HCT116 (cell line): ENCODE data around the gene TGFBR1. TPM values are rescaled to one million over a fixed set of nuclear protein-coding genes. Genes with fewer than 3 reads are reported as not detected.

ENCODE experiments used
- ATAC-seq: fragments of 200-7000 bp; cut with Tn5 transposase; 2 replicates; pipeline ENCODE4 v1.9.1; 2020; ENCODE audit warnings: mild to moderate bottlenecking, moderate library complexity
- BruUV-seq: library from RNA; stranded (reverse); fragments of 400-500 nt; replicated peaks from 2 replicates; lab custom pipeline; 2021; lab: Mats Ljungman, UMichigan
- CTCF ChIA-PET: fragments of 300-600 bp; sonication (Branson Sonifier 250); formaldehyde crosslinking; loops from one replicate; lab custom pipeline; 2021; ENCODE audit warnings: antibody characterized with exemption; lab: Charles Lee
- POLR2A ChIA-PET: fragments of 300-600, 350-600 bp; sonication (Branson Sonifier 250); formaldehyde crosslinking; loops from one replicate; lab custom pipeline; 2021; ENCODE audit warnings: antibody characterized with exemption; lab: Charles Lee
- RAD21 ChIA-PET, 2 experiments: fragments of 300-600 bp; sonication (Branson Sonifier 250); formaldehyde crosslinking; loops; one replicate each; lab custom pipeline; 2023; ENCODE audit warnings: low total read pairs in 2 of 2; ENCODE audit not compliant: uncharacterized antibody in 2 of 2, unreplicated experiment in 2 of 2, low non-redundant PET in 1 of 2; lab: Charles Lee
- DNase-seq: peaks from one replicate; pipeline ENCODE4 v3.0.0-alpha.2; 2010; ENCODE audit warnings: low read depth, low spot score
- H2AFZ ChIP-seq: fragments of 200-600 bp; shearing (Covaris generic), sonication (generic); 2 replicates; pipeline ENCODE4 v1.6.1; 2017; ENCODE audit warnings: low read depth, mixed run types, mixed read lengths, antibody characterized with exemption, low read length; ENCODE audit not compliant: poor library complexity, severe bottlenecking
- H3K27ac ChIP-seq: 2 replicates; pipeline ENCODE4 v1.5.1; 2012; ENCODE audit warnings: low read depth, low read length
- H3K27me3 ChIP-seq: fragments of 200-600 bp; sonication (generic); 2 replicates; pipeline ENCODE4 v1.6.1; 2016; ENCODE audit warnings: mixed run types, low read length, mixed read lengths; ENCODE audit not compliant: insufficient read depth
- H3K36me3 ChIP-seq, 2 experiments: fragments of 200-500 bp in 1 of 2; fragments of 200-600 bp in 1 of 2; sonication (Bioruptor generic) in 1 of 2; sonication (generic) in 1 of 2; 2 replicates each; pipeline versions ENCODE4 v1.5.1 to v1.6.1; 2014 to 2016; ENCODE audit warnings: low read length in 2 of 2, inconsistent platforms in 1 of 2, mixed read lengths in 1 of 2, mixed run types in 1 of 2; ENCODE audit not compliant: insufficient read depth in 2 of 2, control insufficient read depth in 1 of 2
- H3K4me1 ChIP-seq, 2 experiments: fragments of 200-600 bp in 1 of 2; sonication (generic) in 1 of 2; 2 replicates each; pipeline versions ENCODE4 v1.5.1 to v1.6.1; 2012 to 2017; ENCODE audit warnings: low read length in 2 of 2, inconsistent platforms in 1 of 2, mild to moderate bottlenecking in 1 of 2, mixed read lengths in 1 of 2, mixed run types in 1 of 2, moderate library complexity in 1 of 2; ENCODE audit not compliant: insufficient read depth in 2 of 2, control insufficient read depth in 1 of 2
- H3K4me2 ChIP-seq: fragments of 200-600 bp; sonication (generic); 2 replicates; pipeline ENCODE4 v1.6.1; 2017; ENCODE audit warnings: mixed run types, low read length, mixed read lengths
- H3K4me3 ChIP-seq, 2 experiments: fragments of 200-600 bp in 1 of 2; sonication (generic) in 1 of 2; replicated peaks in 1 of 2; 2 replicates each; pipeline ENCODE4 v1.5.1; 2011 to 2016; ENCODE audit warnings: low read length in 2 of 2, control low read depth in 1 of 2, low read depth in 1 of 2, mild to moderate bottlenecking in 1 of 2, mixed read lengths in 1 of 2, mixed run types in 1 of 2
- H3K79me2 ChIP-seq: fragments of 200-600 bp; sonication (generic); 2 replicates; pipeline ENCODE4 v1.6.1; 2017; ENCODE audit warnings: mild to moderate bottlenecking, mixed run types, low read length, moderate library complexity, mixed read lengths; ENCODE audit not compliant: insufficient read depth
- H3K9ac ChIP-seq: fragments of 200-600 bp; sonication (generic); 2 replicates; pipeline ENCODE4 v1.6.1; 2016; ENCODE audit warnings: low read length, mixed read lengths
- H3K9me2 ChIP-seq: fragments of 200-600 bp; sonication (generic), shearing (Covaris generic); 2 replicates; pipeline ENCODE4 v1.6.1; 2017; ENCODE audit warnings: mixed run types, mild to moderate bottlenecking, moderate library complexity; ENCODE audit not compliant: insufficient read depth
- H3K9me3 ChIP-seq, 2 experiments: fragments of 200-500 bp in 1 of 2; fragments of 200-600 bp in 1 of 2; sonication (Bioruptor generic) in 1 of 2; sonication (generic) in 1 of 2; 2 replicates each; pipeline ENCODE4 v1.6.1; 2014 to 2017; ENCODE audit warnings: low read length in 2 of 2, mixed read lengths in 2 of 2, inconsistent platforms in 1 of 2, low read depth in 1 of 2, mild to moderate bottlenecking in 1 of 2, mixed run types in 1 of 2, moderate library complexity in 1 of 2; ENCODE audit not compliant: control insufficient read depth in 1 of 2, insufficient read depth in 1 of 2
- H4K20me1 ChIP-seq: fragments of 200-600 bp; sonication (generic), shearing (Covaris generic); 2 replicates; pipeline ENCODE4 v1.6.1; 2017; ENCODE audit warnings: mixed run types, mild to moderate bottlenecking, moderate library complexity; ENCODE audit not compliant: insufficient read depth
- CBX3 ChIP-seq: IDR thresholded peaks from 2 replicates; pipeline ENCODE4 v1.6.1; 2012; ENCODE audit warnings: low read depth
- EZH2 ChIP-seq: fragments of 200-600 bp; sonication (generic); IDR thresholded peaks from 2 replicates; pipeline ENCODE4 v1.6.1; 2017; ENCODE audit warnings: antibody characterized with exemption, mixed run types
- POLR2A ChIP-seq: IDR thresholded peaks from 2 replicates; pipeline ENCODE4 v1.7.0; 2011; ENCODE audit warnings: borderline replicate concordance; ENCODE audit not compliant: insufficient read depth, insufficient read length; ENCODE audit errors: extremely low read depth
- POLR2AphosphoS5 ChIP-seq: IDR thresholded peaks from 2 replicates; pipeline ENCODE4 v1.6.1; 2011; ENCODE audit warnings: mild to moderate bottlenecking, low read depth, low read length, moderate library complexity
- RAD21 ChIP-seq: IDR thresholded peaks from 2 replicates; pipeline ENCODE4 v1.6.1; 2012; ENCODE audit warnings: low read depth, mild to moderate bottlenecking
- SP1 ChIP-seq: IDR thresholded peaks from 2 replicates; pipeline ENCODE4 v1.6.1; 2012; ENCODE audit warnings: low read depth
- SRF ChIP-seq: IDR thresholded peaks from 2 replicates; pipeline ENCODE4 v1.6.1; 2012; ENCODE audit warnings: low read depth
- YY1 ChIP-seq: IDR thresholded peaks from 2 replicates; pipeline ENCODE4 v1.6.1; 2011; ENCODE audit warnings: low read length, low read depth, moderate library complexity, mild to moderate bottlenecking; ENCODE audit not compliant: insufficient replicate concordance; ENCODE audit errors: extremely low read depth
- intact Hi-C: fragments of 100-400 bp; cut with micrococcal nuclease; formaldehyde crosslinking; loops from 2 replicates; pipeline ENCODE4 v1.10.0; 2022
- total RNA-seq: library from RNA; stranded (reverse); gene quantifications from one replicate; pipeline ENCODE4 v1.2.1, GENCODE V29; 2021; ENCODE audit not compliant: unreplicated experiment
- TF ChIP-seq, protein P1 (sequence below): IDR thresholded peaks from 2 replicates; pipeline ENCODE4 v1.6.1; 2012; ENCODE audit warnings: low read depth
- TF ChIP-seq, protein P2 (sequence below): IDR thresholded peaks from 2 replicates; pipeline ENCODE4 v1.6.1; 2011; ENCODE audit warnings: mild to moderate bottlenecking, low read length, moderate library complexity; ENCODE audit not compliant: insufficient replicate concordance; ENCODE audit errors: extremely low read depth

The TGFBR1 gene
- total RNA-seq, 1 experiment from 2014 or later, result 26.6 TPM

GRCh38 chr9:99142275-99142674, 37.4 kb downstream of the TGFBR1 start:
- no peak for TF ChIP-seq POLR2AphosphoS5
- TF ChIP-seq RAD21, result no peak
- no peak for TF ChIP-seq EZH2
- no peak for TF ChIP-seq SRF
- TF ChIP-seq, protein P1, sequence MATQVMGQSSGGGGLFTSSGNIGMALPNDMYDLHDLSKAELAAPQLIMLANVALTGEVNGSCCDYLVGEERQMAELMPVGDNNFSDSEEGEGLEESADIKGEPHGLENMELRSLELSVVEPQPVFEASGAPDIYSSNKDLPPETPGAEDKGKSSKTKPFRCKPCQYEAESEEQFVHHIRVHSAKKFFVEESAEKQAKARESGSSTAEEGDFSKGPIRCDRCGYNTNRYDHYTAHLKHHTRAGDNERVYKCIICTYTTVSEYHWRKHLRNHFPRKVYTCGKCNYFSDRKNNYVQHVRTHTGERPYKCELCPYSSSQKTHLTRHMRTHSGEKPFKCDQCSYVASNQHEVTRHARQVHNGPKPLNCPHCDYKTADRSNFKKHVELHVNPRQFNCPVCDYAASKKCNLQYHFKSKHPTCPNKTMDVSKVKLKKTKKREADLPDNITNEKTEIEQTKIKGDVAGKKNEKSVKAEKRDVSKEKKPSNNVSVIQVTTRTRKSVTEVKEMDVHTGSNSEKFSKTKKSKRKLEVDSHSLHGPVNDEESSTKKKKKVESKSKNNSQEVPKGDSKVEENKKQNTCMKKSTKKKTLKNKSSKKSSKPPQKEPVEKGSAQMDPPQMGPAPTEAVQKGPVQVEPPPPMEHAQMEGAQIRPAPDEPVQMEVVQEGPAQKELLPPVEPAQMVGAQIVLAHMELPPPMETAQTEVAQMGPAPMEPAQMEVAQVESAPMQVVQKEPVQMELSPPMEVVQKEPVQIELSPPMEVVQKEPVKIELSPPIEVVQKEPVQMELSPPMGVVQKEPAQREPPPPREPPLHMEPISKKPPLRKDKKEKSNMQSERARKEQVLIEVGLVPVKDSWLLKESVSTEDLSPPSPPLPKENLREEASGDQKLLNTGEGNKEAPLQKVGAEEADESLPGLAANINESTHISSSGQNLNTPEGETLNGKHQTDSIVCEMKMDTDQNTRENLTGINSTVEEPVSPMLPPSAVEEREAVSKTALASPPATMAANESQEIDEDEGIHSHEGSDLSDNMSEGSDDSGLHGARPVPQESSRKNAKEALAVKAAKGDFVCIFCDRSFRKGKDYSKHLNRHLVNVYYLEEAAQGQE, result no peak
- TF ChIP-seq CBX3, result no peak
- TF ChIP-seq, protein P2, sequence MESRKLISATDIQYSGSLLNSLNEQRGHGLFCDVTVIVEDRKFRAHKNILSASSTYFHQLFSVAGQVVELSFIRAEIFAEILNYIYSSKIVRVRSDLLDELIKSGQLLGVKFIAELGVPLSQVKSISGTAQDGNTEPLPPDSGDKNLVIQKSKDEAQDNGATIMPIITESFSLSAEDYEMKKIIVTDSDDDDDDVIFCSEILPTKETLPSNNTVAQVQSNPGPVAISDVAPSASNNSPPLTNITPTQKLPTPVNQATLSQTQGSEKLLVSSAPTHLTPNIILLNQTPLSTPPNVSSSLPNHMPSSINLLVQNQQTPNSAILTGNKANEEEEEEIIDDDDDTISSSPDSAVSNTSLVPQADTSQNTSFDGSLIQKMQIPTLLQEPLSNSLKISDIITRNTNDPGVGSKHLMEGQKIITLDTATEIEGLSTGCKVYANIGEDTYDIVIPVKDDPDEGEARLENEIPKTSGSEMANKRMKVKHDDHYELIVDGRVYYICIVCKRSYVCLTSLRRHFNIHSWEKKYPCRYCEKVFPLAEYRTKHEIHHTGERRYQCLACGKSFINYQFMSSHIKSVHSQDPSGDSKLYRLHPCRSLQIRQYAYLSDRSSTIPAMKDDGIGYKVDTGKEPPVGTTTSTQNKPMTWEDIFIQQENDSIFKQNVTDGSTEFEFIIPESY, result no peak
- TF ChIP-seq YY1, result no peak
- no peak for TF ChIP-seq POLR2A
- TF ChIP-seq SP1, result no peak
- H3K79me2 ChIP-seq, result no peaks in the 10 kb centered on the region
- no peak overlapping the region for H3K27ac ChIP-seq
- no peaks in the 10 kb centered on the region for H3K27me3 ChIP-seq
- H3K4me2 ChIP-seq, result no peak overlapping the region
- H2AFZ ChIP-seq, result no peak overlapping the region
- no peak overlapping the region for H3K9ac ChIP-seq
- H3K9me3 ChIP-seq, result no peaks in the 10 kb centered on the region
- H3K36me3 ChIP-seq, result no peaks in the 10 kb centered on the region
- ChIA-PET POLR2A (no interaction called here), RAD21 (no interaction called here), CTCF (no interaction called here)
- no TSS peak for BruUV-seq
- H4K20me1 ChIP-seq, result no peaks in the 10 kb centered on the region
- intact Hi-C loops, result no loop called here
- no peaks in the 10 kb centered on the region for H3K9me2 ChIP-seq
- no peaks in the 10 kb centered on the region for H3K4me1 ChIP-seq
- no peak for ATAC-seq
- H3K4me3 ChIP-seq, result no peak overlapping the region
- DNase-seq, result no peak
